HEK293 (cell line): Measurements from ENCODE around the gene POLR2E.

ENCODE experiments used
- ZNF514 ChIP-seq: fragments of 450-650 bp; formaldehyde crosslinking; IDR thresholded peaks from 2 replicates; pipeline ENCODE4 v1.5.1; 2016; ENCODE audit warnings: missing biosample characterization, missing genetic modification characterization
- TF ChIP-seq, protein P1 (sequence below): fragments of 450-650 bp; formaldehyde crosslinking; IDR thresholded peaks from 2 replicates; pipeline ENCODE4 v1.5.1; 2016; ENCODE audit warnings: missing biosample characterization, missing genetic modification characterization

DNA sequence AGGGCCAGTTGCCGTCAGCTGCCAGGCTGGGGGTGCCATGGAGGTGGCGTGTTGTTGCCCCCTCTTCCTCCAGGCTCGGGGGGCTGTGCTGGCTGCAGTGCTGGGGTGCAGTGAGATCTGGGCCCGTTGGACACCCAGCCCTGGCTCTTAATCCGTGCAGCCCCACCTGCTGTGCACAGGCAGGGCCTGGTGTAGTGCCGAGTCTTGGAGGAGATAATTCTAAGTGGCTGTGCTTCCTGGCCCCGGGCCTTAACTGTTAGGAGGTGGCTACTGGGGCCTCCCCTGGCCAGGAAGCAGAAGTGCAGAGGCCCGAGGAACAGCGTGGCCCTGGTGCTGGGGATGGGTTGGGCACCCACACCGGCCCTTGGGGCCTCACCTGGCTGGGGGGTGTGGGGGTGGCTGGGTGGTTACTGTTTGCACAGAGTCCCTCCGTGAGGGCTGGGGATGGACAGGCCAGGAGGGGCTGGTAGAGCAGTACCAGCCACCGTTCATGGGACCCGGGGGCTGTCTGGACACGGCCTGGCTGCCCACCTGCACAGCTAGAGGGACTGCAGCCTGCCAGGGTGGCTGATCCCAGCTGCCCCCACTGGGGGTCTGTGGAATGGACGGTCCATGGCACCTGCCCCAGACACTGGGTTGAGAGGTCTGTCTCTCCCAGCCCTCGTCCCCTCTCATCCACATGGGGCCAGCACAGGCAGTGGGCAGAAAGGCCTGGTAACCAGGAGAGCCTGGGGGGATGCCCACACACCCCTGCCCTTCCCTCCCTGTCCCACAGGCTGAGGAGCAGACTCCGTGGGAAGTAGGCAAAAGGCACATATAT lies 11.9 kb upstream of the POLR2E start:
- TF ChIP-seq, protein P1, sequence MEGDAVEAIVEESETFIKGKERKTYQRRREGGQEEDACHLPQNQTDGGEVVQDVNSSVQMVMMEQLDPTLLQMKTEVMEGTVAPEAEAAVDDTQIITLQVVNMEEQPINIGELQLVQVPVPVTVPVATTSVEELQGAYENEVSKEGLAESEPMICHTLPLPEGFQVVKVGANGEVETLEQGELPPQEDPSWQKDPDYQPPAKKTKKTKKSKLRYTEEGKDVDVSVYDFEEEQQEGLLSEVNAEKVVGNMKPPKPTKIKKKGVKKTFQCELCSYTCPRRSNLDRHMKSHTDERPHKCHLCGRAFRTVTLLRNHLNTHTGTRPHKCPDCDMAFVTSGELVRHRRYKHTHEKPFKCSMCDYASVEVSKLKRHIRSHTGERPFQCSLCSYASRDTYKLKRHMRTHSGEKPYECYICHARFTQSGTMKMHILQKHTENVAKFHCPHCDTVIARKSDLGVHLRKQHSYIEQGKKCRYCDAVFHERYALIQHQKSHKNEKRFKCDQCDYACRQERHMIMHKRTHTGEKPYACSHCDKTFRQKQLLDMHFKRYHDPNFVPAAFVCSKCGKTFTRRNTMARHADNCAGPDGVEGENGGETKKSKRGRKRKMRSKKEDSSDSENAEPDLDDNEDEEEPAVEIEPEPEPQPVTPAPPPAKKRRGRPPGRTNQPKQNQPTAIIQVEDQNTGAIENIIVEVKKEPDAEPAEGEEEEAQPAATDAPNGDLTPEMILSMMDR: peak; percentile 52
- TF ChIP-seq ZNF514 (tag by site-specific recombination): no peak
